Peyer's patch (tissue), 4 donors: ENCODE measurements around the gene PTPRM.

Experiments used
- POLR2A ChIP-seq, 2 donors: fragments of 450-650 bp; IDR thresholded peaks; one replicate each; pipeline ENCODE4 v1.5.1; 2017; ENCODE audit warnings: antibody characterized with exemption in 2 of 2, mild to moderate bottlenecking in 2 of 2, moderate library complexity in 2 of 2
- TF ChIP-seq, protein P1 (sequence below), 6 experiments: fragments of 450-650 bp in 4 of 6; fragments of 200-600 bp in 2 of 6; sonication (generic) in 1 of 6; IDR thresholded peaks; one replicate each; pipeline ENCODE4 v1.5.1; 2017 to 2019; ENCODE audit warnings: antibody characterized with exemption in 6 of 6, mild to moderate bottlenecking in 3 of 6, moderate library complexity in 1 of 6

DNA sequence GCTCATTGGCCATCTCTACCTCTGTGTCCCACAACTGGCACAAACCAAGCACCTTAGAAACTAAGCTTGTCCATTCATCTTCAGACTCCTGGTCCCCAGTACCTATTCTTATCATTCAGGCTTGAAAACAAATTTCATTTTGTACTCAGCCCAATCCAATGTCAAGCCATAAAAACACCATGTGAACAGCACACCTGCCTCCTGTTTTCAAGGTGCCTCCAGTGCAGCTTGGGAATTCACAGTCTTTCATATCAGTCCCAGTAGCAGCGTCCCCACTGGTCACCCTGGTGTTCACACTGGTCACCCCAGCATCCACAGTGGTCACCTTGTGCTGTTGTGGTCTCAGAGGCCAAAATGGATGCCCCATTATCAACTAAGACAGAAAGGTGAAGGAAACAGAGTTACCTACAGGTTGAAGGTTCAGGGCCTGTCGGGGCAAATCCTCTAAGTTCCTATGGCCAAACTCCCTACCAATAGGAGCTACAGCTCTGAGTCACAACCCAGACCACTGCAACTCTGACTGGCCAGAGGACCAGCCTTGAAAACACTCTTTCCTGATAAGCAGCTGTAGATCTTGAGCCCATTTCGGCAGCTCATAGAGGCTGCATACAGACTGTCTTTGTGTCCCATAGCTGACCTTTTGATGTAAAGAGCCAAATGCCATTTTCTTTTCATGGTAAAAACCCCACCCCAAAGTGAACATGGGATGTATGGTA lies 782.6 kb downstream of the PTPRM start:
- TF ChIP-seq, protein P1, sequence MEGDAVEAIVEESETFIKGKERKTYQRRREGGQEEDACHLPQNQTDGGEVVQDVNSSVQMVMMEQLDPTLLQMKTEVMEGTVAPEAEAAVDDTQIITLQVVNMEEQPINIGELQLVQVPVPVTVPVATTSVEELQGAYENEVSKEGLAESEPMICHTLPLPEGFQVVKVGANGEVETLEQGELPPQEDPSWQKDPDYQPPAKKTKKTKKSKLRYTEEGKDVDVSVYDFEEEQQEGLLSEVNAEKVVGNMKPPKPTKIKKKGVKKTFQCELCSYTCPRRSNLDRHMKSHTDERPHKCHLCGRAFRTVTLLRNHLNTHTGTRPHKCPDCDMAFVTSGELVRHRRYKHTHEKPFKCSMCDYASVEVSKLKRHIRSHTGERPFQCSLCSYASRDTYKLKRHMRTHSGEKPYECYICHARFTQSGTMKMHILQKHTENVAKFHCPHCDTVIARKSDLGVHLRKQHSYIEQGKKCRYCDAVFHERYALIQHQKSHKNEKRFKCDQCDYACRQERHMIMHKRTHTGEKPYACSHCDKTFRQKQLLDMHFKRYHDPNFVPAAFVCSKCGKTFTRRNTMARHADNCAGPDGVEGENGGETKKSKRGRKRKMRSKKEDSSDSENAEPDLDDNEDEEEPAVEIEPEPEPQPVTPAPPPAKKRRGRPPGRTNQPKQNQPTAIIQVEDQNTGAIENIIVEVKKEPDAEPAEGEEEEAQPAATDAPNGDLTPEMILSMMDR (IDR thresholded peaks at IDR 0.05): no peak
- TF ChIP-seq POLR2A (IDR thresholded peaks at IDR 0.05): no peak
